ENCODE data around the gene LASP1.
"Not testable (repeated sequence)": the region's sequence is repeated elsewhere in the genome, so short reads cannot be mapped to it uniquely, and the experiment has no call there.

The LASP1 gene

GRCh38 chr17:38940404-38940803 lies 70.5 kb downstream of the LASP1 start:
- no peak for DNase-seq

- DNase-seq = no peak
These were observed 73.0 kb downstream of the LASP1 start for GRCh38 chr17:38942696-38943334.

- DNase-seq = no peak
These were observed 73.7 kb downstream of the LASP1 start for GRCh38 chr17:38943607-38944006.

- no peak for DNase-seq
These were observed 77.3 kb downstream of the LASP1 start for GRCh38 chr17:38947189-38947588.

- DNase-seq = not testable (repeated sequence)
These were observed 83.9 kb downstream of the LASP1 start for GRCh38 chr17:38953800-38954199.

GRCh38 chr17:38958326-38958725 lies 88.5 kb downstream of the LASP1 start:
- no peak for DNase-seq

GRCh38 chr17:38958756-38959155 lies 88.9 kb downstream of the LASP1 start:
- no peak for DNase-seq

GRCh38 chr17:38959508-38959907 lies 89.7 kb downstream of the LASP1 start:
- no peak for DNase-seq

- DNase-seq = no peak
These were observed 90.5 kb downstream of the LASP1 start for GRCh38 chr17:38960402-38960801.

- DNase-seq = no peak
These were observed 91.6 kb downstream of the LASP1 start for GRCh38 chr17:38961413-38961812.

GRCh38 chr17:38967290-38967738 lies 97.5 kb downstream of the LASP1 start, which contains the start of gene FBXO47:
Gene FBXO47 (minus strand): TSS chr17:38967403. CDS start chr17:38963025, 4,378 bp downstream.
- DNase-seq = peak; percentile 66

- DNase-seq = no peak
These were observed 99.4 kb downstream of the LASP1 start for GRCh38 chr17:38969281-38969680.

- DNase-seq = no peak
These were observed 100.3 kb downstream of the LASP1 start for GRCh38 chr17:38970128-38970527.

- DNase-seq = no peak
These were observed 100.9 kb downstream of the LASP1 start for GRCh38 chr17:38970804-38971203.

Measured in effector CD4-positive, alpha-beta T cell (primary cell).